Fibroblast of lung (primary cell): ENCODE results near the gene PDE4B. TPM values are rescaled to one million over a fixed set of nuclear protein-coding genes. Genes with fewer than 3 reads are reported as not detected.

Experiments
- DNase-seq, 2 donors: peaks; one replicate each; pipeline versions ENCODE4 v3.0.0 to v3.0.0-alpha.2; 2010; ENCODE audit warnings: low read depth in 2 of 2
- H2AFZ ChIP-seq: 2 replicates; pipeline ENCODE4 v1.5.1; 2012; ENCODE audit warnings: low read length, control low read depth, inconsistent platforms
- H3K27ac ChIP-seq: 2 replicates; pipeline ENCODE4 v1.5.1; 2011; ENCODE audit warnings: low read length, control low read depth; ENCODE audit not compliant: insufficient read depth
- H3K27me3 ChIP-seq: 2 replicates; pipeline ENCODE4 v1.5.1; 2011; ENCODE audit warnings: mild to moderate bottlenecking, low read length; ENCODE audit not compliant: control insufficient read depth, insufficient read depth
- H3K36me3 ChIP-seq: 2 replicates; pipeline ENCODE4 v1.5.1; 2011; ENCODE audit warnings: low read length; ENCODE audit not compliant: control insufficient read depth, insufficient read depth
- H3K4me1 ChIP-seq: 2 replicates; pipeline ENCODE4 v1.5.1; 2011; ENCODE audit warnings: low read length; ENCODE audit not compliant: control insufficient read depth, insufficient read depth; ENCODE audit errors: extremely low read depth
- H3K4me2 ChIP-seq: 2 replicates; pipeline ENCODE4 v1.5.1; 2011; ENCODE audit warnings: low read length, control low read depth; ENCODE audit not compliant: insufficient read depth; ENCODE audit errors: extremely low read depth
- H3K4me3 ChIP-seq, 4 experiments: fragments of 200-600 bp in 1 of 4; sonication (generic) in 1 of 4; replicated peaks in 1 of 4; 2 replicates each; pipeline ENCODE4 v1.5.1; 2011 to 2016; ENCODE audit warnings: low read length in 4 of 4, low read depth in 3 of 4, mild to moderate bottlenecking in 3 of 4, control low read depth in 2 of 4, inconsistent platforms in 1 of 4, mixed read lengths in 1 of 4; ENCODE audit not compliant: insufficient read depth in 1 of 4; ENCODE audit errors: control extremely low read depth in 1 of 4
- H3K79me2 ChIP-seq: 2 replicates; pipeline ENCODE4 v1.5.1; 2012; ENCODE audit warnings: mild to moderate bottlenecking, low read length, inconsistent platforms; ENCODE audit not compliant: control insufficient read depth, insufficient read depth
- H3K9ac ChIP-seq: 2 replicates; pipeline ENCODE4 v1.5.1; 2011; ENCODE audit warnings: mild to moderate bottlenecking, low read length, control low read depth; ENCODE audit not compliant: insufficient read depth
- H3K9me3 ChIP-seq: 2 replicates; pipeline ENCODE4 v1.5.1; 2012; ENCODE audit warnings: low read depth, low read length; ENCODE audit not compliant: control insufficient read depth, insufficient read depth
- H4K20me1 ChIP-seq: 2 replicates; pipeline ENCODE4 v1.5.1; 2011; ENCODE audit warnings: low read length; ENCODE audit not compliant: control insufficient read depth, insufficient read depth; ENCODE audit errors: extremely low read depth
- EZH2 ChIP-seq: IDR thresholded peaks from 2 replicates; pipeline ENCODE4 v1.5.1; 2012; ENCODE audit warnings: low read length, control low read depth, mild to moderate bottlenecking; ENCODE audit errors: missing control alignments
- polyA plus RNA-seq, 2 donors: library from polyadenylated mRNA; depleted of rRNA in 1 of 2; stranded (reverse) in 1 of 2; unstranded in 1 of 2; fragments of >200 nt; gene quantifications; 2 replicates each; pipeline ENCODE4 v1.2.1, GENCODE V29; 2011 to 2012; ENCODE audit warnings: missing spikeins in 1 of 2
- total RNA-seq: library from RNA; depleted of rRNA; stranded (reverse); fragments of >200 nt; gene quantifications from 2 replicates; pipeline ENCODE4 v1.2.1, GENCODE V29; 2014
- TF ChIP-seq, protein P1 (sequence below), 2 donors: IDR thresholded peaks in 1 of 2; conservative IDR thresholded peaks in 1 of 2; 1 replicate in 1 of 2; 2 replicates in 1 of 2; pipeline ENCODE4 v1.5.1; 2011 to 2012; ENCODE audit warnings: low read length in 2 of 2, control low read depth in 1 of 2, inconsistent platforms in 1 of 2, low read depth in 1 of 2, mild to moderate bottlenecking in 1 of 2

Gene PDE4B
- total and polyA plus RNA-seq, 2 donors (not counting 1 experiment from before 2014, with no cell fraction given), result 3.7 to 19.8 TPM

DNA sequence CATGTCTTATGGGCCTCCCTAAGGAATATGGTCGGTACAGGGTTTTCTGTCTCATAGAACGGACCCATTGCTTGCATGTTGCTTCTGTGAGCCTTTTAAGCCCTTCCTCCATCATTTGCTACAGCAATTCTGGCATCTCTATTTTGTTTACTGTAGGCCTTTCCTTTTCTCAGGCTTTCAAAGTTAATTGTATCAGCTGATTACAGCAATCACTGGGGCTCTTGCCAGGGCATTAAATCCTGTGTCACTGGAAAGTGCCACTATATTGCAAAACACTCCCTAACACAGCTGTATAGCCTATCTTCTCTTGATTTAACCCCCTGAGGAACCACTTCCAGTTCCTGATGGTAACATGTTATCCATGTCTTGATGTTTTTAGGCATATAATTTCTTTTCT, 156.5 kb downstream of the PDE4B start:
- H3K27me3 ChIP-seq, result no peaks in the 10 kb centered on the region
- H3K27ac ChIP-seq, result no peak overlapping the region
- H3K4me2 ChIP-seq, result no peak overlapping the region
- H3K9me3 ChIP-seq, result no peaks in the 10 kb centered on the region
- no peak overlapping the region for H2AFZ ChIP-seq
- H3K4me3 ChIP-seq, result no peak overlapping the region
- H3K4me1 ChIP-seq, result peaks cover 2% of the 10 kb centered on the region
- no peaks in the 10 kb centered on the region for H4K20me1 ChIP-seq
- peak in 1 of 2 donors; percentile 90 for DNase-seq
- TF ChIP-seq EZH2, result no peak
- TF ChIP-seq, protein P1, sequence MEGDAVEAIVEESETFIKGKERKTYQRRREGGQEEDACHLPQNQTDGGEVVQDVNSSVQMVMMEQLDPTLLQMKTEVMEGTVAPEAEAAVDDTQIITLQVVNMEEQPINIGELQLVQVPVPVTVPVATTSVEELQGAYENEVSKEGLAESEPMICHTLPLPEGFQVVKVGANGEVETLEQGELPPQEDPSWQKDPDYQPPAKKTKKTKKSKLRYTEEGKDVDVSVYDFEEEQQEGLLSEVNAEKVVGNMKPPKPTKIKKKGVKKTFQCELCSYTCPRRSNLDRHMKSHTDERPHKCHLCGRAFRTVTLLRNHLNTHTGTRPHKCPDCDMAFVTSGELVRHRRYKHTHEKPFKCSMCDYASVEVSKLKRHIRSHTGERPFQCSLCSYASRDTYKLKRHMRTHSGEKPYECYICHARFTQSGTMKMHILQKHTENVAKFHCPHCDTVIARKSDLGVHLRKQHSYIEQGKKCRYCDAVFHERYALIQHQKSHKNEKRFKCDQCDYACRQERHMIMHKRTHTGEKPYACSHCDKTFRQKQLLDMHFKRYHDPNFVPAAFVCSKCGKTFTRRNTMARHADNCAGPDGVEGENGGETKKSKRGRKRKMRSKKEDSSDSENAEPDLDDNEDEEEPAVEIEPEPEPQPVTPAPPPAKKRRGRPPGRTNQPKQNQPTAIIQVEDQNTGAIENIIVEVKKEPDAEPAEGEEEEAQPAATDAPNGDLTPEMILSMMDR (conservative IDR thresholded peaks at IDR 0.05 in 1 of 2, IDR thresholded peaks at IDR 0.05 in 1 of 2; ENCODE audit: low read depth in 1 of 2, low read length in 2 of 2), result no peak
- H3K79me2 ChIP-seq, result no peaks in the 10 kb centered on the region
- no peak overlapping the region for H3K9ac ChIP-seq
- no peaks in the 10 kb centered on the region for H3K36me3 ChIP-seq

DNA sequence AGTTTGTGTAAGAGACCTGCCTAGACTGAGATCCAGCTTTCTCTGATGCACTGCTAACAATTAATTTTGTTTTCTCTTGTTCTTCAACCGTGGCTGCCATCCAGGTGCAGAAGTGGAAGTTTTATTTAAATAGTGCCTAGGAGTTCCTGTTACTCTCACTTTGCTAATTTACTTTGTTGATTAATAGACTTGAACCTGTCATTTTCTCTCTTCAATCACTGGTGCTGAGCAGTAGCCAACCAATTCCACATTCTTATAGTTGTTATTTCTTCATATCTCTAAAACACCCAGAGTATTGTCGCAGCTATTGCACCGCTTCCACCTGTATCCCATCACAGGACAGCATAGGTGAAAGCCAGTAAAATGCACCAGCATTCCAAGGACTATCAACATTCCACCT, 157.2 kb downstream of the PDE4B start:
- Histone ChIP-seq H4K20me1 (no peaks in the 10 kb centered on the region), H3K4me2 (no peak overlapping the region), H3K27me3 (no peaks in the 10 kb centered on the region), H3K36me3 (no peaks in the 10 kb centered on the region), H3K27ac (no peak overlapping the region), H3K79me2 (no peaks in the 10 kb centered on the region), H3K9me3 (no peaks in the 10 kb centered on the region), H3K4me3 (no peak overlapping the region), H3K4me1 (peaks cover 2% of the 10 kb centered on the region), H3K9ac (no peak overlapping the region), H2AFZ (no peak overlapping the region)
- DNase-seq, result no peak
- no peak for TF ChIP-seq EZH2
- TF ChIP-seq, protein P1 (conservative IDR thresholded peaks at IDR 0.05 in 1 of 2, IDR thresholded peaks at IDR 0.05 in 1 of 2; ENCODE audit: low read depth in 1 of 2, low read length in 2 of 2), result no peak

DNA sequence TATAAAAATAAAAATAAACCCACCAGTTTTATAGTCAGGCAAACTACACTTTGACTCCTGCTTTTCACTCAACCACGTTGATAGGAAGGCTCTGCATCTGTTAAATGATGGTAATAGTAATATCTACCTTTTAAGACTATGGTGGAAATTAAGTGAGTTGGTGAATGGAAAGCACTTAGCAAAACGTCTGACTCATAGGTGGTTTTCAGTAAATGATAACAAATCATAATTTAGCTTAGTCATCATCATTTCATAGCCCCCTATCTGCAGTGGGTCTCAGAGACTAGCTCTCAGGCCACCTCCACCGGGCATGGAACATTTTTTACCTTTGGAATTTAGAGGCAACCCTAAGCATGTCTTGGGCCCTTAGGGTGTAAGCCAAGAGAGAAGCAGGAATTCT, 160.0 kb downstream of the PDE4B start:
- H3K27me3 ChIP-seq, result no peaks in the 10 kb centered on the region
- H3K36me3 ChIP-seq, result no peaks in the 10 kb centered on the region
- H3K27ac ChIP-seq, result no peak overlapping the region
- no peak overlapping the region for H3K4me2 ChIP-seq
- H3K9me3 ChIP-seq, result no peaks in the 10 kb centered on the region
- TF ChIP-seq EZH2, result no peak
- no peaks in the 10 kb centered on the region for H4K20me1 ChIP-seq
- H3K4me3 ChIP-seq, result no peak overlapping the region
- peak; percentile 37 to 65 for DNase-seq
- H3K9ac ChIP-seq, result no peak overlapping the region
- H3K4me1 ChIP-seq, result peaks cover 2% of the 10 kb centered on the region
- H3K79me2 ChIP-seq, result no peaks in the 10 kb centered on the region
- H2AFZ ChIP-seq, result no peak overlapping the region
